Natural killer cell (primary cell): ENCODE data around the gene NSD1. TPM values are rescaled to one million over a fixed set of nuclear protein-coding genes. Genes with fewer than 3 reads are reported as not detected.

Experiments used
- ATAC-seq, 3 donors: fragments of 150-1000 bp in 2 of 3; fragments of 200-7000 bp in 1 of 3; cut with Tn5 transposase; 1 replicate in 1 of 3; 2 replicates in 2 of 3; pipeline ENCODE4 v1.10.0; 2021; ENCODE audit warnings: mild to moderate bottlenecking in 2 of 3, moderate library complexity in 2 of 3
- DNase-seq, 2 donors: peaks; one replicate each; pipeline versions ENCODE4 v3.0.0 to v3.0.0-alpha.2; 2013 to 2021; ENCODE audit warnings: mixed read lengths in 1 of 2
- H3K27ac ChIP-seq: one replicate; pipeline ENCODE4 v1.5.1; 2013; ENCODE audit warnings: mild to moderate bottlenecking, low read length
- H3K27me3 ChIP-seq: one replicate; pipeline ENCODE4 v1.6.1; 2013; ENCODE audit warnings: low read length; ENCODE audit not compliant: control insufficient read depth, insufficient read depth
- H3K36me3 ChIP-seq: one replicate; pipeline ENCODE4 v1.6.1; 2013; ENCODE audit warnings: low read length; ENCODE audit not compliant: control insufficient read depth, insufficient read depth
- H3K4me1 ChIP-seq: one replicate; pipeline ENCODE4 v1.6.1; 2013; ENCODE audit warnings: low read length; ENCODE audit not compliant: control insufficient read depth, insufficient read depth
- H3K4me3 ChIP-seq: one replicate; pipeline ENCODE4 v1.5.1; 2013; ENCODE audit warnings: low read length
- H3K9me3 ChIP-seq: one replicate; pipeline ENCODE4 v1.6.1; 2013; ENCODE audit warnings: low read length; ENCODE audit not compliant: control insufficient read depth, insufficient read depth
- H3K27ac Mint-ChIP-seq, 2 donors: one replicate each; pipeline ENCODE4 v1.8.0; 2022; ENCODE audit warnings: mild to moderate bottlenecking in 2 of 2, mixed read lengths in 2 of 2, moderate library complexity in 1 of 2
- H3K27me3 Mint-ChIP-seq, 2 donors: one replicate each; pipeline ENCODE4 v1.8.0; 2022; ENCODE audit warnings: low read depth in 2 of 2, mixed read lengths in 2 of 2
- H3K36me3 Mint-ChIP-seq: one replicate; pipeline ENCODE4 v1.8.0; 2022; ENCODE audit warnings: mixed read lengths
- H3K4me1 Mint-ChIP-seq, 2 donors: one replicate each; pipeline ENCODE4 v1.8.0; 2022; ENCODE audit warnings: mixed read lengths in 2 of 2
- H3K4me3 Mint-ChIP-seq: one replicate; pipeline ENCODE4 v1.8.0; 2022; ENCODE audit warnings: mild to moderate bottlenecking, moderate library complexity, mixed read lengths
- H3K9me3 Mint-ChIP-seq, 2 donors: one replicate each; pipeline ENCODE4 v1.8.0; 2022; ENCODE audit warnings: mixed read lengths in 2 of 2
- WGBS: methylation state at CpG from one replicate; pipeline ENCODE4 v1.1.7; 2013; ENCODE audit warnings: missing lambda C conversion rate; ENCODE audit not compliant: insufficient coverage; 5-methylcytosine and 5-hydroxymethylcytosine counted together
- intact Hi-C: fragments of 100-400 bp; cut with micrococcal nuclease; formaldehyde crosslinking; loops from one replicate; pipeline ENCODE4 v1.14.2; 2022
- total RNA-seq, 4 donors: library from RNA; stranded (reverse); fragments of 120-200 nt in 1 of 4; gene quantifications; one replicate each; pipeline versions ENCODE4 v1.2.3 to v1.2.4, GENCODE V29; 2013 to 2022
- TF ChIP-seq, protein P1 (sequence below): fragments of 200-600 bp; IDR thresholded peaks from one replicate; pipeline ENCODE4 v1.8.0; 2022; ENCODE audit warnings: antibody characterized with exemption

The NSD1 gene
- total RNA-seq, 3 donors from 2014 or later (not counting 1 experiment from before 2014, with no cell fraction given), result 117 to 147 (median 143) TPM

GRCh38 chr5:177307544-177308363 is 174.2 kb downstream of the NSD1 start:
- peak overlapping the region; percentile 28 for H3K4me3 Mint-ChIP-seq
- H3K36me3 Mint-ChIP-seq, result no peaks in the 10 kb centered on the region
- intact Hi-C loops, result no loop called here
- Histone ChIP-seq H3K4me1 (peaks cover 89% of the 10 kb centered on the region), H3K27ac (peak overlapping the region; percentile 44), H3K27me3 (no peaks in the 10 kb centered on the region), H3K9me3 (no peaks in the 10 kb centered on the region), H3K36me3 (peaks cover 24% of the 10 kb centered on the region), H3K4me3 (peak overlapping the region; percentile 20)
- H3K27ac Mint-ChIP-seq, result peak overlapping the region; percentile 66 to 89
- H3K4me1 Mint-ChIP-seq, result peaks cover 55 to 77% of the 10 kb centered on the region in 2 donors
- DNase-seq (no peak), ATAC-seq (no peak)
- WGBS, result 80% methylated on average over 43 of the region's 43 CpGs
- no peaks in the 10 kb centered on the region for H3K27me3 Mint-ChIP-seq
- H3K9me3 Mint-ChIP-seq, result no peaks in the 10 kb centered on the region
- TF ChIP-seq, protein P1, sequence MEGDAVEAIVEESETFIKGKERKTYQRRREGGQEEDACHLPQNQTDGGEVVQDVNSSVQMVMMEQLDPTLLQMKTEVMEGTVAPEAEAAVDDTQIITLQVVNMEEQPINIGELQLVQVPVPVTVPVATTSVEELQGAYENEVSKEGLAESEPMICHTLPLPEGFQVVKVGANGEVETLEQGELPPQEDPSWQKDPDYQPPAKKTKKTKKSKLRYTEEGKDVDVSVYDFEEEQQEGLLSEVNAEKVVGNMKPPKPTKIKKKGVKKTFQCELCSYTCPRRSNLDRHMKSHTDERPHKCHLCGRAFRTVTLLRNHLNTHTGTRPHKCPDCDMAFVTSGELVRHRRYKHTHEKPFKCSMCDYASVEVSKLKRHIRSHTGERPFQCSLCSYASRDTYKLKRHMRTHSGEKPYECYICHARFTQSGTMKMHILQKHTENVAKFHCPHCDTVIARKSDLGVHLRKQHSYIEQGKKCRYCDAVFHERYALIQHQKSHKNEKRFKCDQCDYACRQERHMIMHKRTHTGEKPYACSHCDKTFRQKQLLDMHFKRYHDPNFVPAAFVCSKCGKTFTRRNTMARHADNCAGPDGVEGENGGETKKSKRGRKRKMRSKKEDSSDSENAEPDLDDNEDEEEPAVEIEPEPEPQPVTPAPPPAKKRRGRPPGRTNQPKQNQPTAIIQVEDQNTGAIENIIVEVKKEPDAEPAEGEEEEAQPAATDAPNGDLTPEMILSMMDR, result no peak

DNA sequence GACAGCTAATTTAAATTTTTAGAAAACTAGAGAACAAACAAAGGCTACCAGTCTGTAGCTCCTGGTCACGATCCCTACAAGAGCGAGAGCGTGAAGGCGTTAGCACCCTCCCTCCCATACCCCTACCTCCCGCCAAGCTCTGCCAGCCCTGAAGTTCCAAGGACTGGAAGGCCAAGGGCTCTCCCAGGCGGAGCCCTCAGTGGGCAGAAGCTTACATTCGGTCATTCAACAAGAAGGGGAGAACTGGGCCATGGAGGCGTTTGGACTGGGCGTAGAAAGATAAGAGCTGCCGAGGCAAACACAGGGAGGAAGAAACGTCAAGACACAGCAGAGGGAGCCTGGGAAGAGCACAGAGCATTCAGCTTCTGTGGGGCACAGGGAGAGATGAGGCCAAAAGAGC is 175.2 kb downstream of the NSD1 start:
- Mint-ChIP-seq H3K36me3 (no peaks in the 10 kb centered on the region), H3K4me3 (peak overlapping the region; percentile 66), H3K27me3 (no peaks in the 10 kb centered on the region), H3K9me3 (no peaks in the 10 kb centered on the region), H3K27ac (peak overlapping the region; percentile 47 to 82), H3K4me1 (peaks cover 57 to 69% of the 10 kb centered on the region in 2 donors)
- Histone ChIP-seq H3K4me1 (peaks cover 92% of the 10 kb centered on the region), H3K4me3 (no peak overlapping the region), H3K27ac (peak overlapping the region; percentile 56), H3K36me3 (peaks cover 24% of the 10 kb centered on the region), H3K9me3 (no peaks in the 10 kb centered on the region), H3K27me3 (no peaks in the 10 kb centered on the region)
- intact Hi-C loops, result no loop called here
- ATAC-seq (no peak), DNase-seq (no peak)
- 92% methylated on average over 11 of the region's 11 CpGs for WGBS
- TF ChIP-seq, protein P1, result no peak

- peaks cover 85% of the 10 kb centered on the region for H3K4me1 ChIP-seq
- H3K27me3 ChIP-seq, result no peaks in the 10 kb centered on the region
- TF ChIP-seq, protein P1, result peak; percentile 79
- no peaks in the 10 kb centered on the region for H3K36me3 Mint-ChIP-seq
- ATAC-seq, result peak; percentile 28 to 52 (median 28)
- H3K27ac ChIP-seq, result peak overlapping the region; percentile 56
- H3K27me3 Mint-ChIP-seq, result no peaks in the 10 kb centered on the region
- peak overlapping the region; percentile 47 to 82 for H3K27ac Mint-ChIP-seq
- H3K4me3 ChIP-seq, result no peak overlapping the region
- H3K9me3 ChIP-seq, result no peaks in the 10 kb centered on the region
- H3K4me1 Mint-ChIP-seq, result peaks cover 49 to 61% of the 10 kb centered on the region in 2 donors
- H3K4me3 Mint-ChIP-seq, result peak overlapping the region; percentile 66
- peaks cover 24% of the 10 kb centered on the region for H3K36me3 ChIP-seq
- intact Hi-C loops, result loop anchor here (5.0 kb wide), 1 partner anchor 48 kb away; the partner anchor contains the start of gene RGS14
- 43% methylated on average over 10 of the region's 10 CpGs for WGBS
- peak; percentile 65 to 88 for DNase-seq
- H3K9me3 Mint-ChIP-seq, result no peaks in the 10 kb centered on the region
Observed at GRCh38 chr5:177309351-177310191, 176.0 kb downstream of the NSD1 start.
